Caco-2 (cell line): ENCODE results near the gene HACL1. TPM values are rescaled to one million over a fixed set of nuclear protein-coding genes. Genes with fewer than 3 reads are reported as not detected.

ENCODE experiments used
- BruUV-seq: library from RNA; stranded (reverse); fragments of 400-500 nt; replicated peaks from 2 replicates; lab custom pipeline; 2021; lab: Mats Ljungman, UMichigan
- CTCF ChIA-PET: fragments of 300-600 bp; sonication (Branson Sonifier 250); formaldehyde crosslinking; loops from one replicate; lab custom pipeline; 2022; ENCODE audit warnings: antibody characterized with exemption; lab: Charles Lee
- POLR2A ChIA-PET: fragments of 300-600 bp; sonication (Branson Sonifier 250); formaldehyde crosslinking; loops from one replicate; lab custom pipeline; 2022; ENCODE audit warnings: antibody characterized with exemption; lab: Charles Lee
- DNase-seq, 2 experiments: peaks; one replicate each; pipeline versions ENCODE4 v3.0.0 to v3.0.0-alpha.2; 2020 to 2022
- H3K27me3 ChIP-seq: replicated peaks from 2 replicates; pipeline ENCODE4 v1.6.0; 2011; ENCODE audit warnings: low read length; ENCODE audit not compliant: control insufficient read depth, insufficient read depth
- H3K36me3 ChIP-seq: 2 replicates; pipeline ENCODE4 v1.5.1; 2011; ENCODE audit warnings: low read length; ENCODE audit not compliant: control insufficient read depth, insufficient read depth
- H3K4me1 ChIP-seq: fragments of 250-450 bp; sonication (Bioruptor Pico); 2 replicates; pipeline ENCODE4 v1.5.1; 2020; ENCODE audit warnings: mild to moderate bottlenecking
- H3K4me3 ChIP-seq: 2 replicates; pipeline ENCODE4 v1.5.1; 2011; ENCODE audit warnings: low read depth, mild to moderate bottlenecking, control low read depth, low read length
- H3K9me3 ChIP-seq: fragments of 250-450 bp; sonication (Bioruptor Pico); 2 replicates; pipeline ENCODE4 v1.5.1; 2020; ENCODE audit warnings: mild to moderate bottlenecking, moderate library complexity
- H3K27ac Mint-ChIP-seq: one replicate; pipeline ENCODE4 v1.8.0; 2022; ENCODE audit warnings: mixed read lengths; ENCODE audit not compliant: unreplicated experiment
- H3K27me3 Mint-ChIP-seq: one replicate; pipeline ENCODE4 v1.8.0; 2022; ENCODE audit warnings: mixed read lengths; ENCODE audit not compliant: insufficient read depth, unreplicated experiment
- H3K36me3 Mint-ChIP-seq: one replicate; pipeline ENCODE4 v1.8.0; 2022; ENCODE audit warnings: mild to moderate bottlenecking, mixed read lengths; ENCODE audit not compliant: insufficient read depth, unreplicated experiment
- H3K4me1 Mint-ChIP-seq: one replicate; pipeline ENCODE4 v1.8.0; 2022; ENCODE audit warnings: low read depth, mixed read lengths; ENCODE audit not compliant: unreplicated experiment
- H3K4me3 Mint-ChIP-seq: one replicate; pipeline ENCODE4 v1.8.0; 2022; ENCODE audit warnings: mild to moderate bottlenecking, moderate library complexity, mixed read lengths; ENCODE audit not compliant: unreplicated experiment
- H3K9me3 Mint-ChIP-seq: one replicate; pipeline ENCODE4 v1.8.0; 2022; ENCODE audit warnings: mixed read lengths; ENCODE audit not compliant: unreplicated experiment
- CTCF ChIP-seq, 2 experiments: fragments of 200-600 bp in 1 of 2; IDR thresholded peaks; 1 replicate in 1 of 2; 2 replicates in 1 of 2; pipeline versions ENCODE4 v1.5.1 to v1.8.0; 2011 to 2022; ENCODE audit warnings: antibody characterized with exemption in 1 of 2, control low read depth in 1 of 2, inconsistent platforms in 1 of 2, low read depth in 1 of 2, low read length in 1 of 2, mild to moderate bottlenecking in 1 of 2, moderate library complexity in 1 of 2; ENCODE audit not compliant: insufficient read depth in 1 of 2, severe bottlenecking in 1 of 2, unreplicated experiment in 1 of 2
- intact Hi-C: fragments of 100-400 bp; cut with micrococcal nuclease; formaldehyde crosslinking; loops from one replicate; pipeline ENCODE4 v1.10.0; 2022; ENCODE audit not compliant: unreplicated experiment
- total RNA-seq: library from RNA; stranded (reverse); gene quantifications from 2 replicates; pipeline ENCODE4 v1.2.3, GENCODE V29; 2022

HACL1 gene
- total RNA-seq, 1 experiment from 2014 or later: 48.1 TPM

- no peaks in the 10 kb centered on the region for H3K9me3 Mint-ChIP-seq
- Histone ChIP-seq H3K27me3 (no peaks in the 10 kb centered on the region), H3K36me3 (peaks cover 1% of the 10 kb centered on the region), H3K4me1 (no peaks in the 10 kb centered on the region), H3K4me3 (no peak overlapping the region), H3K9me3 (no peaks in the 10 kb centered on the region)
- peaks cover 8% of the 10 kb centered on the region for H3K36me3 Mint-ChIP-seq
- H3K27me3 Mint-ChIP-seq: no peaks in the 10 kb centered on the region
- no peak overlapping the region for H3K4me3 Mint-ChIP-seq
- intact Hi-C loops: no loop called here
- H3K27ac Mint-ChIP-seq: no peak overlapping the region
- no TSS peak for BruUV-seq
- ChIA-PET POLR2A (no interaction called here), CTCF (no interaction called here)
- TF ChIP-seq CTCF (IDR thresholded peaks at IDR 0.05; ENCODE audit: insufficient read depth in 1 of 2, low read depth in 1 of 2, low read length in 1 of 2, severe bottlenecking in 1 of 2, unreplicated experiment in 1 of 2): no peak
- no peaks in the 10 kb centered on the region for H3K4me1 Mint-ChIP-seq
- no peak for DNase-seq
Measured at GRCh38 chr3:15585111-15585845, 16.1 kb downstream of the HACL1 start.

- Histone ChIP-seq H3K9me3 (no peaks in the 10 kb centered on the region), H3K36me3 (no peaks in the 10 kb centered on the region), H3K27me3 (no peaks in the 10 kb centered on the region), H3K4me3 (no peak overlapping the region), H3K4me1 (no peaks in the 10 kb centered on the region)
- Mint-ChIP-seq H3K27me3 (no peaks in the 10 kb centered on the region), H3K4me1 (no peaks in the 10 kb centered on the region), H3K27ac (no peak overlapping the region), H3K9me3 (no peaks in the 10 kb centered on the region), H3K36me3 (peaks cover 8% of the 10 kb centered on the region), H3K4me3 (no peak overlapping the region)
- no peak for DNase-seq
- TF ChIP-seq CTCF (IDR thresholded peaks at IDR 0.05; ENCODE audit: insufficient read depth in 1 of 2, low read depth in 1 of 2, low read length in 1 of 2, severe bottlenecking in 1 of 2, unreplicated experiment in 1 of 2): no peak
- intact Hi-C loops: no loop called here
- no TSS peak for BruUV-seq
- ChIA-PET POLR2A (interaction anchor here (0.6 kb wide), 1 partner anchor 12 kb away, joined by 10 read pairs; no protein-coding TSS in a partner anchor), CTCF (no interaction called here)
Measured at GRCh38 chr3:15581471-15582394, 19.6 kb downstream of the HACL1 start.

GRCh38 chr3:15579051-15579450, 22.3 kb downstream of the HACL1 start:
- ChIA-PET POLR2A (no interaction called here), CTCF (no interaction called here)
- Mint-ChIP-seq H3K27me3 (no peaks in the 10 kb centered on the region), H3K27ac (no peak overlapping the region), H3K36me3 (peaks cover 13% of the 10 kb centered on the region), H3K4me3 (no peak overlapping the region), H3K4me1 (no peaks in the 10 kb centered on the region), H3K9me3 (no peaks in the 10 kb centered on the region)
- TF ChIP-seq CTCF (IDR thresholded peaks at IDR 0.05; ENCODE audit: insufficient read depth in 1 of 2, low read depth in 1 of 2, low read length in 1 of 2, severe bottlenecking in 1 of 2, unreplicated experiment in 1 of 2): no peak
- no peak for DNase-seq
- no TSS peak for BruUV-seq
- Histone ChIP-seq H3K4me1 (no peaks in the 10 kb centered on the region), H3K27me3 (no peaks in the 10 kb centered on the region), H3K36me3 (no peaks in the 10 kb centered on the region; the same call in 1 of the 2 replicates), H3K4me3 (no peak overlapping the region), H3K9me3 (no peaks in the 10 kb centered on the region)
- intact Hi-C loops: no loop called here
